MV-4-11 (cell line): ENCODE results near the gene KCNA4.
"Not testable (repeated sequence)": the region's sequence is repeated elsewhere in the genome, so short reads cannot be mapped to it uniquely, and the experiment has no call there.

Source experiments
- DNase-seq: peaks from one replicate; lab custom pipeline; 2025; lab: John Stamatoyannopoulos, UW

The KCNA4 gene

GRCh38 chr11:29996016-29996415 lies 20.8 kb downstream of the KCNA4 start:
- DNase-seq: no peak

DNA sequence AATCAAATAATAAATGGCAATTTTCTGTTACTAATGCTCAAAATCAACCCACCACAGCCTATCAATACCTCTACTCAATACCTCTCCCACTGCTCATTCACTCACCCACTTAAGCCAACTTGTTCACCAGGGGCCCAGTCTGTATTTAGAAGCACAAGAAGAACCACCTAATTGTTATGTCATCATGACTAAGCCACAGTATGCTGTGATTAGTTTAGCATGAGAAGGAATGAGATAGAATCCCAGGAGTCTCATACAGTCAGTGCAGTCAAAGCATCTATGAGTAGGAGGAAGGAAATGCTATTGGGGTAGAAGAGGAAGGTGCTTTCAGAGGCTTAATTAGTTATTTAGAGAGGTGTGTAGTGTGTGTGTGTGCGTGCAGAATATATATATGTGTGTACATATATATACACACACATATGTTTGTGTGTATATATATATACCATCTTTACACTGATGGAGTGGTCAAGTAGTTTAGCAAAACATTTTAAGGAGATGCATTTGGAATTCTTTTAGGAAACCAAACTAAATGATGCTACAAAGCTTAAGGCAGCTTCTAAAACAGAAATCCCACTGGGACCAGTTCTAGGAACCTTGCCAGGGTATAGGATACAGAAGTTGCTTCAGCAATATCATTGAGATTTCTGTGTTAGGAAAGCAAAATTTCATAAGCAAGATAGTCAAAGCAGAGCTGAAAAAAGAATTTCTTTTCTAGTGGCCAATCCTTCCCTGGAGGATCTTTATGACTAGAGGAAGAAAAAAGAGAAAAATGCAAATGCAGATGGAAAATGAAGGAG lies 27.5 kb downstream of the KCNA4 start:
- no peak for DNase-seq

- DNase-seq: no peak
Measured at GRCh38 chr11:29985248-29985647, 31.6 kb downstream of the KCNA4 start.

DNA sequence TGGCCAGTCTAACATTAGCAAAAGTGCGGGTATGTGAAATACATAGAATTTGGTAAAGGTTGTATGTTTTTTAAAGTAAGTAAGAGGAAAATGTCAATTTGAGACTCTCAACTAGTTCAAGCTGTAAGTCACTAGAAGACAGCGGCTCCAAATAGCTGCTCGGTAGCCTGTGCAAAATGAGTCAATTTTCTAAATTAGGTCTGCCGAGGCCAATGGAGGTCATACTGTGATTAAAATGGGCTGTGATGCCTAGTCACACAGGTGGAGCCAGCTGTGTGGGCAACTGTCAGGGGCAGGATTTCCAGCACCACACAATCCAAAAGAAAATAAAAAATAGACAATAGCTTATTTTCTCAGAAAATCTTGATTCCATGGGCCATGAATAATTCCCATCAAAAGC lies 32.3 kb downstream of the KCNA4 start:
- DNase-seq: no peak

DNA sequence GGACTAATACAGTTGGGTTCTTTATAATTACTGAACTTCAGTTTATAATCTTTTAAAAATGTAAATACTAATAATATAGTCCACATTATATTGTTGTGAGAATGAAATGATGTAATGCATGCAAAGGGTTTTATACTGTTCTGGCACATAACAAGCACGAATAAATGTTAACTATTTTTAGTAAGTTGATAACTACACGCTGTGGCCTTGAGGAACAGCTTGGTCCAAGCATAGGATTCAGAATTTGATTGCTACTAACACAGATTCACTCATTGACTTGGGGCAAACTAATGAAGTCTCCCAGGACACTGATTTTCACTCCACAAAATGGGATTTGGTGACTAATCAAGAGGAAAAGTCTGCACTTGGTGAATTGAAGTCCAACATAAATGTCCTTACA lies 38.3 kb downstream of the KCNA4 start:
- DNase-seq: no peak

DNA sequence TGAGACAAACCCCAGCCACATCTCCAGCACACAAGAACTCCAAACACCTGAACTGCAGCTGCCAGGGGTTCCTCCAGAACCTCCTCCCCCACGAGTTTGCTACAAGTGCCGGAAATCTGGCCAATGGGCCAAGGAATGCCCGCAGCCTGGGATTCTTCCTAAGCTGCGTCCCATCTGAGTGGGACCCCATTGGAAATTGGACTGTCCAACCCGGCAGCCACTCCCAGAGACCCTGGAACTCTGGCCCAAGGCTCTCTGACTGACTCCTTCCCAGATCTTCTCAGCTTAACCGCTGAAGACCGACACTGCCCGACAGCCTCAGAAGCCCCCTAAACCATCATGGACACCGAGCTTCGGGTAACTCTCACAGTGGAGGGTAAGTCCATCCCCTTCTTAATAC lies 41.2 kb downstream of the KCNA4 start:
- DNase-seq: not testable (repeated sequence)

DNA sequence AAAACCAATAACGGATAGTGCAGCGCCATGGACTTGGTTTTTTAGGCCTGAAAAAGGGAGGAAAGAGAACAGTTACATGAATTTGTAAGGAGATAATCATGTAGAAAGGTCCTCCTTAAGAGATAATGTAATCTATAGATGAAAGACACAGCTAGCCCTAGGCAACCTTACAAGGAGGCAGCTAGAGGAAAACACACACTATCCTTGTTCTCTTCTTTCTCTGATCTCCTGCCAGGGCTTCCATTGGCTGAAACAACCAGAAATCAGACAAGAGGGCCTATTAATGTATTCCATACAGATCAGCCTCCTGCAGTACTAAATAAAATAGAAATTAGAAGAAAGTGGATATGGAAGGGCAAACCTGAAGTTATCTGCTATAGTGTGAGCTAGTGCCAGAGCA lies 53.0 kb downstream of the KCNA4 start:
- no peak for DNase-seq

DNA sequence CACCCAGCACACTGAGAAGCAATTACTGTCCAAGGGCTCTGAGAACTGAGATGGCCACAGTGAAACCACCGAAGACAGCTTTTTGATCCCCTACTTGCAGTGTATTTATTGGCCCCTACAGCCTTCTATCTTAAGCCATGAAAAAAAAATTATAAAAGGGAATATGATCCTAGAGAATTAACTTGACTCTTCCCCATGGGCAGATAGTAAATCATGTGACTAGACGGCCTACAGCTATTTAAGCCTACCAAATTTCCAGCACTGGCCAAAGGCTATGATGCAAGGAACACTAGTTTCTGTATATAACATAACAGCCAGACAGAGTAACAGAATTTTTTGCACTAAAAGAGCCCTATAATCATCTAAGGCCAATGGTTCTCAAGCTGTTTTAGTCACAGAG lies 53.8 kb downstream of the KCNA4 start:
- no peak for DNase-seq

GRCh38 chr11:29962243-29962642 lies 54.6 kb downstream of the KCNA4 start:
- no peak for DNase-seq
